Stimulated activated CD4-positive, alpha-beta T cell treated with anti-CD3 and anti-CD28 coated beads, Interleukin-2, amount 100 ng/mL, for 48 hours (primary cell): ENCODE data around the gene PIM3.

Experiments
- DNase-seq, 2 donors: peaks; one replicate each; pipeline ENCODE4 v3.0.0-alpha.2; 2020

PIM3 gene

GRCh38 chr22:49928555-49929210, 31.9 kb upstream of the PIM3 start:
- no peak for DNase-seq

- DNase-seq = peak; percentile 78 to 90
Observed at GRCh38 chr22:49929211-49929979, 31.2 kb upstream of the PIM3 start.

- no peak for DNase-seq
Observed at GRCh38 chr22:49929994-49930575, 30.5 kb upstream of the PIM3 start.

- DNase-seq = peak in 1 of 2 donors; percentile 39
Observed at GRCh38 chr22:49930596-49931412, 29.8 kb upstream of the PIM3 start.

- DNase-seq = no peak
Observed at GRCh38 chr22:49933236-49934159, 27.1 kb upstream of the PIM3 start.

GRCh38 chr22:49934160-49934890, 26.2 kb upstream of the PIM3 start:
- no peak for DNase-seq

- peak; percentile 86 to 93 for DNase-seq
Observed at GRCh38 chr22:49934891-49935557, 25.5 kb upstream of the PIM3 start.

GRCh38 chr22:49935561-49935960, 25.0 kb upstream of the PIM3 start:
- DNase-seq = no peak

GRCh38 chr22:49936018-49936972, 24.3 kb upstream of the PIM3 start:
- DNase-seq = peak; percentile 94 to 95

GRCh38 chr22:49936973-49937757, 23.4 kb upstream of the PIM3 start:
- DNase-seq = no peak

- no peak for DNase-seq
Observed at GRCh38 chr22:49937758-49938564, 22.6 kb upstream of the PIM3 start.

GRCh38 chr22:49938565-49939136, 21.9 kb upstream of the PIM3 start:
- DNase-seq = no peak

- DNase-seq = no peak
Observed at GRCh38 chr22:49941507-49942316, 18.9 kb upstream of the PIM3 start.

- no peak for DNase-seq
Observed at GRCh38 chr22:49942565-49943404, 17.8 kb upstream of the PIM3 start.

GRCh38 chr22:49943405-49943765, 17.2 kb upstream of the PIM3 start:
- no peak for DNase-seq
